ENCODE data around the gene RAPGEF1.

RAPGEF1 gene

GRCh38 chr9:131733541-131734061, 6.3 kb downstream of the RAPGEF1 start:
- Histone ChIP-seq H3K4me3 (peak overlapping the region in 1 of 7 experiments; percentile 2), H3K27ac (peak overlapping the region in 20 of 21 experiments; percentile 34 to 90 (median 70))

DNA sequence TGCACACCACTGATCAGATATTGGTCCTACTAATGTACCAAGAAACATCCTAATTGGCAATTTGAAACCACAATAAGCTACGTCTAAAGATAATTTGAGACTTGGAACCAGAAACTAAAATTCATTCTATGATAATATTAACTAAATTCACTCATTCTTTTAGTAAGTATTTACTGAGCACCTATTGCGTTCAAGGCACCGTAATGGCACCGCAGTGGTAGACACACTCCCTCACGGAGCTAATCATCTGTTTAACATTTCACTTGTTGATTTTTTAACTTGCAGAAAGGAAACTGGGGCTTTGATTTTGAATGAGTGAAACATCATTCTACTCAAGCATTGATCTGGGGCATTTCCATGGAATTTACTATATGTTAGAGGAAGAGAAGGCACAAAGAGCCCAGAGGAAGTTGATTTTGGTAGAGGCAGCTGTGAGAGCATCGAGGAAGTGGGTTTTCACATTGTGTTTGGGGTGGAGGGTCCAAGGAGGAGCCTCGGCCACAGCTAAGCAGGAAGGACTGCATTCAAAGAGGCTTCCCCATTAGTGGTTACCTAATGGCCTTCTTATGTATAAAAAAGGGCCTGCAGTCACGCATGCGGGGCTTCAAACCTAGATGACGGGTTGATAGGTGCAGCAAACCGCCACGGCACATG, 7.1 kb downstream of the RAPGEF1 start:
- Histone ChIP-seq H3K4me3 (peak overlapping the region in 1 of 7 experiments; percentile 2), H3K27ac (peak overlapping the region in 20 of 21 experiments; percentile 34 to 90 (median 70))

GRCh38 chr9:131732061-131732526, 7.8 kb downstream of the RAPGEF1 start:
- peak overlapping the region in 20 of 21 experiments; percentile 28 to 90 (median 70) for H3K27ac ChIP-seq
- no peak overlapping the region for H3K4me3 ChIP-seq

DNA sequence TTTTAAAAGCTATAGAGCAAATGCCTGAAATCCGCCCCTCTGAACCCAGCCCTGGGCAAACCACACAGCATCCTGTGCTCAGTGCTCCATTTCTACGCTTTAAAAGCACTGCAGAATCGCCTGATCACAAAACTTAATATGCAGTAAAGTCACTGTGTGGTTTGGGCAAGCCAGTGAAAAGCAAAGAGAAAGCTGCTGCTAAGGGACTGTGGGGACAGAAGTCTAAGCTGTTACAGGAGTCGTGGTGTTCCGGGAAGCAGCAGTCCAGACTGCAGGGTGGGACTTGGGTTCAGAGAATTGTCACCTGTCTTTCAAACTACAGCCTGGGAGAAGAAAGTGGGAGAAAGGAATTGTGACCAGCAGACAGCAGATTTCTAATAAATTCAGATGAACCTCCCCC, 8.2 kb downstream of the RAPGEF1 start:
- Histone ChIP-seq H3K4me3 (no peak overlapping the region), H3K27ac (peak overlapping the region in 20 of 21 experiments; percentile 28 to 90 (median 70))

GRCh38 chr9:131731237-131731636, 8.6 kb downstream of the RAPGEF1 start:
- Histone ChIP-seq H3K4me3 (no peak overlapping the region), H3K27ac (peak overlapping the region in 19 of 21 experiments; percentile 33 to 90 (median 70))

DNA sequence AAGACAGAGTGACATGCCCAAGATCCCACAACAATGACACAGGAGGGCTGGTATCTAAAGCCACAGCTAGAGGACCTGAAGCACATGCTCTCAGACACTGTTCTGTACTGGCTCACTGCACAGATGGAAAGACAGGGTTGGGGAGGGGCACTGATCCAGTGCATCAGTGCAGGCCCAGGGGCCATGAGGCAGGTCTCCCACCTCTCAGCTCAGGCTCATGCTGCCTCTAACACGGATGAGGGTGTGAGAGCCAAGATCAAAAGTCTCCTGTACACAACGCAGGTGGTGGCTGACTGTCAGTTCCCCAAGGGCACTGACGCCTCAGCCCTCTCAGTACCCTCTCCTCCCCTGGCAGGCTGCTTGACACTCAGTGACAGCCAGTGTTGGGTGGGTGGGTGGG, 10.9 kb downstream of the RAPGEF1 start:
- H3K27ac ChIP-seq: peak overlapping the region in 19 of 21 experiments; percentile 2 to 90 (median 72)
- no peak overlapping the region for H3K4me3 ChIP-seq

DNA sequence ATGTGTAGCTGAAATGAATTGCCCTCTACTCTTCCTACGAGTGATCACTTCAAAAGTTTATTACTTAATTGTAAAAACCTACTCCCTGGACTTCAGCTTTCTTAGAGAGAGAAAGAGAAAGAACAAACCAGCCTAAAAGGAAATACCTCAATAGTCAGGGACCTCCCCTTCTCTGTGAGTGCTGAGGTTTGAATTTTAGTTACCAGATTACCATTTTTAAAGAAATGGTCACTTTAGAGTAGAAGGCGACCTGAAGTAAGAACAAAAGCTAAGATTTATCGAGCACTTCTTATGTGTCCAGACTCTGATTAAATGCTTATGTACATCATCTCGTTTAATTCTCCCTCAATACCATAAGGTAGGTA, 11.3 kb downstream of the RAPGEF1 start:
- H3K27ac ChIP-seq: peak overlapping the region in 19 of 21 experiments; percentile 2 to 90 (median 72)
- H3K4me3 ChIP-seq: no peak overlapping the region

DNA sequence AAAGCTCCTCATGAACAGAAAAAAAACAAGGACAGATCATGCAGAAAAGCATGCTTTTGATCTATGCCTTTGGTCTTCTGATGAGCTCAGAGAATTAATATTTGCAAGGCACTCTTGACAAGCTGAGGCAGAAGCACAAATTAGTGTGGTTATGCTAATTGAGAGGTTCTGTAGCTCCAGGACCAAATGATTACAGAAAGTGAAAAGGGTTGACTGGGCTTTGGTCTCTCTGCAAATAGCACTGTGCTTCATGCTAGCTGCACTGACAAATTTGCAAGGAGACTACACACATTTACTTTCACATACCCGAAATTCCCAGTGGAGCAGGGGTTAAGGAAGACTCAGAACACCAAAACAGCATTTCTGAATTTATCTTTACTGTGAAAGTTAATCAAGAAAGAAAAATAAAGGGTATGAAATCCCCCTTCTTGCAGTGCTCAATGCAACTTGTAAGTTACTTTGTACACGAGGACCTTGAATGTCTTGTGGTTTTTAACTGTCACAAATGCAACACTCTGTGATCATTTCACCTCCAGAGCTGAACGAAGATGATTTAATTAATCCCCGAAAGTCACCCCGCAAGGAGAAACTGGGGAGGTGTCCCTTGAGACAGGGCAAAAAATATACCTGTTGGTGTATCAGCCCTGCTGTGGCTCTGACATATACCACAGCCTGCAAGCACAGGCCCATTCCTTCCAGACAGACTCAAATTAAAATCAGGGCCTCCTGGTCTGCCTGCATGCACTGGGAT, 11.9 kb downstream of the RAPGEF1 start:
- peak overlapping the region in 1 of 7 experiments; percentile 0 for H3K4me3 ChIP-seq

GRCh38 chr9:131727184-131727759, 12.6 kb downstream of the RAPGEF1 start:
- H3K4me3 ChIP-seq: no peak overlapping the region

More for the DNA sequence above, 11.9 kb downstream of the RAPGEF1 start:
- peak overlapping the region in 18 of 21 experiments; percentile 2 to 90 (median 73) for H3K27ac ChIP-seq

DNA sequence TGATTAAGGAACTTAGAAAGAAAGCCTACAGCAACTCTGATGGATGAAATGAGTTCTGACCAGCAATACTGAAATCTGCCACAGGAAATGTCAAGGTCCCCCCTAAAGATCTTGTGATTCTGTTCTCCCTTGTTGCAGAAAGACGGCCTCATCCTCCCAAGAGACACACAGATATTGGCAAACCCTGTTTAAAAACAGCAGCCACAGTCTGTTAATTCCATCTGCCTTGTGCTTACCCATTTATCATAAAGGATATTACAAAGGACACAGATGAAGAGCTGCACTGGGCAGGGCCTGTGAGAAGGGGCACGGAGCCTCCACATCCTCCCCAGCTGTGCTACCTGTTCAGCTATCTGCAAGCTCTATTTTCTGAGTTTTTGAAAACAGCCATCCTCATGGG, 15.2 kb downstream of the RAPGEF1 start:
- no peak overlapping the region for H3K4me3 ChIP-seq
- H3K27ac ChIP-seq: peak overlapping the region in 2 of 21 experiments; percentile 1 to 53

More at GRCh38 chr9:131727184-131727759, 12.6 kb downstream of the RAPGEF1 start:
- H3K27ac ChIP-seq: peak overlapping the region in 16 of 21 experiments; percentile 2 to 90 (median 74)

- no peak overlapping the region for H3K4me3 ChIP-seq
- no peak overlapping the region for H3K27ac ChIP-seq
Measured at GRCh38 chr9:131723632-131724031, 16.2 kb downstream of the RAPGEF1 start.

DNA sequence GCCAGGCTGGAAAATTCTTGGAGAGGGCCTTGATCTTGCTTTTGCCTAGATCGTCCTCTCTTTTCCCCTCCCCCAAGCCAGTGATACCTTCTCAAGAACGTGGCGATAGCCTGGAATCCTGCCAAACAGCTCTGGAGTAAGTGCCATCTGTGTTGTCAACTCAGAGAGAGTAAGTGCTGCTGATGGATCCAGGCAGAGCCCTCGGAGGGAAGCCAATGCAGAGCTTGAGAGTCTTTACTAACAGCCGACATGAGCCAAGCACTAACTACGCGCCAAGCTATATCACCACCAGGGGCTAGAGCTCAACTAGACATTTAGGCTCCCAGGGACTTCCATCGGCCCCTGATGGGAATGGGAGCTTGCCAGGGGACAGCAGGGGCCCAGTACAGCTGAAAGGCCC, 17.6 kb downstream of the RAPGEF1 start:
- no peak overlapping the region for H3K27ac ChIP-seq
- no peak overlapping the region for H3K4me3 ChIP-seq

GRCh38 chr9:131721076-131721475, 18.8 kb downstream of the RAPGEF1 start:
- H3K27ac ChIP-seq: no peak overlapping the region

DNA sequence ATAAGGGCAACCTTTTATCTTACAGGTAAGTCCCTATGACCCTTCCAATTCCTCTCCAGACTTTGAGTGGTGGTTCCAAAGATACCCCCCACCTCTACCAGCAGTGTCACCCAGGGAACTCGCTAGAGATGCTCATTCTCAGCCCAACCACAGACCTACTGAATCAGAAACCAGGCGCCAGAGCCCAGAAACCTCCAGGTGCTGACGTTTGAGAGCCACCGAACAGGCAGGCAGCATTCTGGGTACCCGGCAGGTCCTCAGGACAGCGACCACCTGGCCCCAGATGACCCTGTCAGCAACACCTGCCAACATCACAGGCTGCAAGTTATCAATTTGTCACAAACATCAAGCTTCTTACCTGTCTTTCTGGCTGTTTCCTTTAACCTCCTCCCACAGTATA, 19.5 kb downstream of the RAPGEF1 start:
- peak overlapping the region in 4 of 21 experiments; percentile 7 to 46 (median 15) for H3K27ac ChIP-seq

More at GRCh38 chr9:131721076-131721475, 18.8 kb downstream of the RAPGEF1 start:
- H3K4me3 ChIP-seq: no peak overlapping the region

GRCh38 chr9:131719262-131719908, 20.5 kb downstream of the RAPGEF1 start:
- H3K27ac ChIP-seq: peak overlapping the region in 5 of 21 experiments; percentile 1 to 43 (median 26)
- H3K4me3 ChIP-seq: no peak overlapping the region

More for the DNA sequence above, 19.5 kb downstream of the RAPGEF1 start:
- no peak overlapping the region for H3K4me3 ChIP-seq

- Histone ChIP-seq H3K4me3 (no peak overlapping the region), H3K27ac (peak overlapping the region in 6 of 21 experiments; percentile 1 to 43 (median 20))
Measured at GRCh38 chr9:131717719-131718460, 22.0 kb downstream of the RAPGEF1 start.

DNA sequence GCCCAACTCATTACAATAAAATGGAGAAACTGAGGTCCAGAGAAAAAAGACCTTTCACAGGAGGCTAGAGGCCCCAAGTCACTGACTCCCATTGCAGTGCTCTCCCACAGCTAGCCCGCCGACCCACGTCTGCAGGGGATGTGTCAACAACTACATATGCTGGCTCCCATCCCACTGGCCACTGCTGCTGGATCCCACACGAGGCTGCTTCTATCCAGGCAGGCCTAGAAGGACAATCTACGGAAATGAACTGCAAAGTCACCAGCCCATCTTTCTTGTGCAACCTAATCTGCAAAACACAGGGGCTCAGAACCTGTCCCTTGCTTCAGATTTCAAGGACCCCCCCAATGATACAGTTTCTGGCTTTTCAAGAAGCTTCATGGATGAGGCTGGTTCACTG, 24.0 kb downstream of the RAPGEF1 start:
- no peak overlapping the region for H3K4me3 ChIP-seq
- H3K27ac ChIP-seq: peak overlapping the region in 7 of 21 experiments; percentile 5 to 88 (median 62)

- peak overlapping the region in 18 of 21 experiments; percentile 2 to 88 (median 60) for H3K27ac ChIP-seq
- H3K4me3 ChIP-seq: no peak overlapping the region
Measured at GRCh38 chr9:131714821-131715220, 25.1 kb downstream of the RAPGEF1 start.
